IPS-18c (cell line): Measurements from ENCODE around the gene RAD51B.

ENCODE experiments used
- H3K4me3 ChIP-seq: 2 replicates; pipeline ENCODE4 v1.7.0; 2013; ENCODE audit warnings: low read depth, mild to moderate bottlenecking, low read length, moderate library complexity; ENCODE audit not compliant: insufficient read depth
- H3K9me3 ChIP-seq: one replicate; pipeline ENCODE4 v1.6.1; 2013; ENCODE audit warnings: mild to moderate bottlenecking, low read length, moderate library complexity; ENCODE audit not compliant: control insufficient read depth, insufficient read depth

Gene RAD51B

GRCh38 chr14:68730811-68731425 is 911.3 kb downstream of the RAD51B start:
- no peak overlapping the region for H3K4me3 ChIP-seq
- no peaks in the 10 kb centered on the region for H3K9me3 ChIP-seq

GRCh38 chr14:68733086-68733914 is 913.7 kb downstream of the RAD51B start:
- Histone ChIP-seq H3K4me3 (no peak overlapping the region), H3K9me3 (no peaks in the 10 kb centered on the region)

GRCh38 chr14:68734231-68734732 is 914.7 kb downstream of the RAD51B start:
- H3K4me3 ChIP-seq = no peak overlapping the region
- no peaks in the 10 kb centered on the region for H3K9me3 ChIP-seq

- Histone ChIP-seq H3K4me3 (no peak overlapping the region), H3K9me3 (no peaks in the 10 kb centered on the region)
These were observed 916.3 kb downstream of the RAD51B start for GRCh38 chr14:68735856-68736255.

- Histone ChIP-seq H3K9me3 (no peaks in the 10 kb centered on the region), H3K4me3 (no peak overlapping the region)
These were observed 916.9 kb downstream of the RAD51B start for GRCh38 chr14:68736471-68736871.

- no peak overlapping the region for H3K4me3 ChIP-seq
These were observed 917.5 kb downstream of the RAD51B start for GRCh38 chr14:68737086-68737485.

GRCh38 chr14:68738559-68738958 is 919.0 kb downstream of the RAD51B start:
- Histone ChIP-seq H3K9me3 (no peaks in the 10 kb centered on the region), H3K4me3 (no peak overlapping the region)

More at GRCh38 chr14:68737086-68737485, 917.5 kb downstream of the RAD51B start:
- H3K9me3 ChIP-seq = no peaks in the 10 kb centered on the region

GRCh38 chr14:68739701-68740100 is 920.1 kb downstream of the RAD51B start:
- Histone ChIP-seq H3K9me3 (no peaks in the 10 kb centered on the region), H3K4me3 (no peak overlapping the region)

- H3K4me3 ChIP-seq = no peak overlapping the region
- no peaks in the 10 kb centered on the region for H3K9me3 ChIP-seq
These were observed 921.4 kb downstream of the RAD51B start for GRCh38 chr14:68740788-68741476.

- no peaks in the 10 kb centered on the region for H3K9me3 ChIP-seq
- no peak overlapping the region for H3K4me3 ChIP-seq
These were observed 921.9 kb downstream of the RAD51B start for GRCh38 chr14:68741477-68741791.

- no peak overlapping the region for H3K4me3 ChIP-seq
- H3K9me3 ChIP-seq = no peaks in the 10 kb centered on the region
These were observed 922.4 kb downstream of the RAD51B start for GRCh38 chr14:68741839-68742470.

GRCh38 chr14:68744613-68745012 is 925.0 kb downstream of the RAD51B start:
- Histone ChIP-seq H3K9me3 (no peaks in the 10 kb centered on the region), H3K4me3 (no peak overlapping the region)

GRCh38 chr14:68747393-68747792 is 927.8 kb downstream of the RAD51B start:
- H3K9me3 ChIP-seq = no peaks in the 10 kb centered on the region
- H3K4me3 ChIP-seq = no peak overlapping the region

- Histone ChIP-seq H3K4me3 (no peak overlapping the region), H3K9me3 (no peaks in the 10 kb centered on the region)
These were observed 928.7 kb downstream of the RAD51B start for GRCh38 chr14:68748260-68748659.

GRCh38 chr14:68748691-68749090 is 929.1 kb downstream of the RAD51B start:
- no peaks in the 10 kb centered on the region for H3K9me3 ChIP-seq
- no peak overlapping the region for H3K4me3 ChIP-seq

- Histone ChIP-seq H3K9me3 (no peaks in the 10 kb centered on the region), H3K4me3 (no peak overlapping the region)
These were observed 930.2 kb downstream of the RAD51B start for GRCh38 chr14:68749487-68750475.
